Activated gamma-delta T cell treated with anti-CD3 and anti-CD28 coated beads, Interleukin-2, amount 50 U/mL, for 16 hours (primary cell): ENCODE data around the gene LRRC14B.
"Not testable (repeated sequence)": the region's sequence is repeated elsewhere in the genome, so short reads cannot be mapped to it uniquely, and the experiment has no call there.

Experiments
- DNase-seq: peaks from one replicate; pipeline ENCODE4 v3.0.0-alpha.2; 2020; ENCODE audit warnings: low read depth

Gene LRRC14B

DNA sequence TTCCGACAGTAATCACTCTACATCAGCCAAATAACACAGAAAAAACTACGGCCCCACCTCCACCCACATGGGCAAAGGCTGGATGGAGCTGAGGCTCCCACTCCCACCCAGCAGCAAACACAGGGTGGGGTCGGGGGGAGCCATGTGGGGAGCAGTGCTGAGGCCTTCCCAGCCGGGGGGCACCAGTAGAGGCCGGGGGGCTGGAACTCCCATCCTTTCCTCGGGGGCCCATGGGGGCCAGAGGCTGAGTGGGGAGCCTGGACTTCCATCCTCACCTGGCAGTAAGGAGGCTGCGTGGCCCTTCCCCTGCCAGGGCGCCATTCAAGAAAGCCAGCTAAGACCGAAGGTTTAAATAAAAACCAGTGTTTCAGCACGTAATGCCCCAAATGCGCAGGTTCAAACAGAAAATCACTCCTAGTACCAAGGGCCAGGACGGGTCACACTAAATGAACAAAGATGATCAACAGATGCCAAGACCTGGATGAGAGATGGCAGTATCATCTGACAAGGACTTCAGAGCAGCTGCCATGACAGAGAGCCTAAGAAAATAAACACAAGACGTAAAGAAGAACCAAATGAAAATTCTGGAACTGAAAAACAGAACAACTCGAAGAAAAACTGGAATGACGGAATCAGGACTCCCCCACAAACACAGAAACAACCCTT lies 17.3 kb downstream of the LRRC14B start:
- no peak for DNase-seq

DNA sequence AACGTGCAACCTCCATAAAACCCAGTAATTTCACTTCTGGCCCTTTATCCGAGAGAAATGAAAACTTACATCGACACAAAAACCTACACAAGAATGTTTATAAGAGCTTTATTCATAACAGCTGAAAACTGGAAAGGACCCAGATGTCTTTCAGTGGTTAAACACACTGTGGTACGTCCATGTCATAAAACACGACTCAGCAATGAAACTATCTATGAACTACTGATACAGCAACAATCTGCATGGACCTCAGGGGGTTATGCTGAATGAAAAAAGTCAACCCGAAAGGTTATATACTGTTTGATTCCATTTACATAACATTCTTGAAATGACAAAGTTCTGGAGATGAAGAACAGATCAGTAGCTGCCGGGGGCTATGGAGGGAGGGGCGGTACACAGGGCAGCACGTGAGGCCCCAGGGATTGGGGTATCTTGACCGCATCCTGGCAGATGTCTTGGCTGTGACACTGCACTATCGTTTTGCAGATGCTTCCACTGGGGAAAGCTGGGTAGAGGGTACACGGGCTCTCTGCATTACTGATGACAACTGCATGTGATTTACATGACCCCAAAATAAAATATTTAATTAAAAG lies 22.6 kb downstream of the LRRC14B start:
- no peak for DNase-seq

DNA sequence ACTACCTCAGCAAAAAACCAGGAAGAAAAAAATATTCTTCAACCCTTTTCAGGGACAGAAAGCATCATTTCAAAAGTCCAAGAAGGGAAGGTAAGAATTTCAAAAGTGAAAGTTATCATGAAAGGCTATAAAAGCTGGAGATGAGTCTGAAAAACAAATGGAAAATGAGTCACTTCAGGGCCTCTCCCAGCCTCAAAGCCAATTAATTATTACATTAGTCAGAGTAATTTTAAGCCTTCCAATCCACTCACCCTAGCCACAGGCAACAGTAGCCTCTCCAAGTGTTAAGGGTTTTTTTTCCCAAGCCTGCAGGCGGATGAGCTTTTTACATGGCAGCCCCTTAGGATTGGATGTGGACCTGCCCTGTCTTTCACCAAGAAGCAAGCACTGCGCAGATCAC lies 24.0 kb downstream of the LRRC14B start:
- not testable (repeated sequence) for DNase-seq

DNA sequence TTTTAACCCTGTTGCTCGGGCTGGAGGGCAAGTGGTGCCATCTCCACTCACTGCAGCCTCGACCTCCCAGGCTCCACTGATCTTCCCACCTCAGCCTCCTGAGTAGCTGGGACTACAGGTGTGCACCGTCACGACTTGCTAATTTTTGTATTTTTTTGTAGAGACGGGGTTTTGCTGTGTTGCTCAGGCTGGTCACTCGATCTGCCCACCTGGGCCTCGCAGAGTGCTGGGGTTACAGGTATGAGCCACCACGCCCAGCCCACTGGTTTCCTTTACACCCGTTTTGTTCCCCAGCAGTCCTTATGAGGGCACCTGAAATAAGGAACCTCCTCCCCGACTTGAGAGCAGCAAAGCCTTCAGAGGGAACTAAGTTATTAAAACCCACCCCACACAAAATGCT lies 24.8 kb downstream of the LRRC14B start:
- not testable (repeated sequence) for DNase-seq

DNA sequence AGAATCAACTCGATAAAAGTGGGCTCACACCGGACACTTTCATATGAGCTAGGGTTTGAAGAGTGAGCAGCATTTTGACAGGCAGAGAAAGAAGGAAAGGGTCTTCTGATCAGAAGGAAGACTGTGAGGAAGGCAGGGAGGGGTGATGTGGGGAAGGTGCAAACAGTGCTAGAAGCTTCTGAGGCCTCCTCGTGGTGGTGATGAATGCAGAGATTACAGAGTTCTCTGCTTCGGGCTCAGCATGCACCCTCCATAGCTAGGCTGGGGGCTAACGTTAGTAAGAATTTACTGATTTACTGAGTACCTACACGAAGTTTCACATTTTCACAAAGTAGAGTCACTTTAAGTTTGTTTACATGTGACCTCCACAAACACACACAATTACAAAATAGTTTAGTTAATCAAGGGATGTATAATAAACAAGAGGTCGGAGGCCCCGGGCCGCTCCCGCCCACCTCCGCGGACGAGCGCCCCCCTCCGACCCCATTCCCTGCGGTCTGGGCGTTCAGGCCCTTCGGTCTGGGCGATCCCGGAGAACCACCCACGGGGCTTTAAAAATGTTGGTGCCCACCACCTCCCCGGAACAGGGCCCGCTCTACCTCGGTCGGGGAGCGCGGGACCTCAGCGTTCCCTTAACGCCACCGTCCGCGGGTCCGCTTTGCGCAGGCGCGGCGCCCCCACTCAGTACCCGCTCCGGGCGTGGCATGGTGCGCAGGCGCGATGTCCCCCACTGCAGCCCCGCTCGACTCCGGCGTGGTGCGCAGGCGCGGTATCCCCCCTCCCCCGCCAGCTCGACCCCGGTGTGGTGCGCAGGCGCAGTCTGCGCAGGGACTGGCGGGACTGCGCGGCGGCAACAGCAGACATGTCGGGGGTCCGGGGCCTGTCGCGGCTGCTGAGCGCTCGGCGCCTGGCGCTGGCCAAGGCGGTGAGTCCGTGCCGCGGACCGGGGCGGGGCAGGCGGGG lies 26.5 kb downstream of the LRRC14B start, which contains the start of the genes CCDC127 and SDHA:
TSS of gene CCDC127 (minus strand) at position 660 of the 963 bp plus-strand sequence. CDS start 1,304 bp downstream, outside the sequence.
TSS of gene SDHA (plus strand) at position 827 of the 963 bp plus-strand sequence. CDS start at position 863, 36 bp downstream.
- peak; percentile 97 for DNase-seq

DNA sequence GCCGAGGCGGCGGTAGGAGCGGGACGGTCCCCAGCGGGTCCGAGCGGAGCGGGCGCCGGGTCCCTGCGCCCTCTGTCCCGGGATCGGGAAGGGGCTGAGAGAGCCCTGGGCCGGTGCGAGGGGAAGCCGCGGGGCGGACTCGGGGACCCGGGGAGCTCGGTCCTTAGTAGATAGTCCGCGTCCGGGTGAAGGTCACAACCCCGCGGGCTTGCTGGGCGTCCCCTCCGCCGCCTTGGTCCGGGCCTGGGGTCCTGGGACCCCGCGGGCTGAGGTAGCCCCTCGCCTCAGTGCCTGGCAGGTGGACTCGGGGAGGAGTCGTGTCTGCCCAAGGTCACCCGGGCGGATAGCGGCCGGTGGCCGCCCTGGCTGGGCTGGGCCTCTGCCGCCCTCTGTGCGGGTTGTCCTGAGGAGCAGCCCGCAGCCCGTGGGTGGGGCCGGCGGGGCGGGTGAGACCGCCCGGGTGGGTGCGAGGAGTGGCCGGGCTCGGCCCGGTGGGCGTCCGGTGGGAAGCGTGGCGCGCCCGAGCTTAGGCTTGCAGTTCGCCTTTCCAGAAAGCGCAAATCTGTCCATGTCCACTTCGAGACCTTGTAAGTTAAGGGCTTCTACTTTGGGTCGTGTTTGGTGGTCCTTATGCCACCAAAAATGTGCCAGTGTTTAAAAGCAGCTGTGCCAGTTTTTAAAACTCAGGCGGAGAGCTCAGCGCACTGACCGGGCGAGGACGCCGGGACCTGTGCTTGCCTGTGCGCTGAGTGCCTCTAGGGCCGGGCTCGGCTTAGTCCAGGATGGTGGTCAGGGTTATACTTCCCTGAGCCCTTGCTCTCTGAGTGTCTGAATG lies 27.4 kb downstream of the LRRC14B start:
- no peak for DNase-seq

DNA sequence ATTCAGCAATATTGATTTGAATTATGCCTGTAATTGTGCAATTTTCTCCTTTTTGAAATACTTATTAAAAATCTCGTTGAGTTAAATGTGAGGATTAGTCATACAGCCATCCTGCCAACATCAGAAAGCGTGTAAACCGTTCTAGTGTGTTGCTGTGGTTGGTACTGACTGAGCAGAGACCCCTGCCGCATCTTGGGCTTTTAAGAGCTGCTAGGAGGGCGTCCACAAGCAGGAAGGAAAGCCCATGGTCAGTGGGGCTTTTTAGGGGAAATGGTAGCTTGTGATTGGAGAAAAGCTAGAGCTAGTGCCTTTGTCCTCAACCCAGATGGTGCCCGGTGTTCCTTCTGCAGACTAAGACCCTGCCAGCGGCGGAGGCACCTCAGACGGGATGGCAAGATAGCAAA lies 28.2 kb downstream of the LRRC14B start:
- DNase-seq, result no peak

DNA sequence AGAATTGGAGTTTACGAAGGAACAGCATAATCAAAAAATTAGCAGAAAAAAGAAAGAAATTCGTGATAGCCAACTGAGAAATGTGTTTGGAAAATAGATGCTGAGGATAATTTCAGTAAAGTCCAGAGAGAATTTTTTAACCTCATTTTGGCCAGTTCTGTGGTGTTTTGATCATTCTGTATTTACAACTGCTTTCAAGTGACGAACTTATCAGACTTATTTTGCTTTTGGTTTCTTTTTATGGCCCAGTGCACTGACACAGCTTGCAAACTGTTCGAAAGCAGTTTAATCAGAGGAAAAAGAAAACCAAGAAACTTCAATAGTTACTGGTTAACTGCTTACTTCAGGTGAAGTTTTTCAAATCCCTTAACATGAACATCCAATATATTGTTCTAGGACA lies 28.7 kb downstream of the LRRC14B start:
- DNase-seq, result no peak

DNA sequence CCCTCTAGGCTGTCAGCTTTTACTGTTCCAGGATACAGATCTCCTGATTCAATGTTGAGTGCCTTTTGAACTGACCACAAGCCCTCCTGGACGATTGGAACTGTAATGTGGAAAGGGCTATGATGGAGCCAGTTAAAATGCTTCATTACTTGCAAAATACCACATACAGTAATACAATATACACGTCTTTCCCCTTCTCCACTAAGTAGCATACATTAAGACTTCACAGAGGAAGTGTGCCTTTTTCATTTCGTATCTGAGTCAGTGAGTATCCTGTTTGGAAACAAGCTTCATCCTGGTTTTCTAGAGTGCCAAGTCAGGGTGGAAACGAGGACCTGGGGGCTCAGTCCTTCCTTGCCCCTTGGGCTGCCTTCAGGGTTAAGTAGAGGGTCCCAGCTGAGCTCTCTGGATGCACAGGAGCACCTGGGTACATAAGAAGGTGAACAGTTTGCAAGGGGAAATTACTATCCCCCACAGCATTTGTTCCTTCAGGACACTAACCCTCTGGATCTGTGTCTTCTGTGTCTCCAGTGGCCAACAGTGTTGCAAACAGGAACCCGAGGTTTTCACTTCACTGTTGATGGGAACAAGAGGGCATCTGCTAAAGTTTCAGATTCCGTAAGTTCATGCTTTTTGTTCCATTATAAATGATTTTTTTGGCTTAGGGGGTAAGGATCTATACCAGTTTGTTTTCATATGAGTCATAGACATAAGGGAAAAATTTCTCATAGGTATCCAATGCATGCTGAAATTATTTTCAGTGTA lies 31.8 kb downstream of the LRRC14B start:
- not testable (repeated sequence) for DNase-seq

DNA sequence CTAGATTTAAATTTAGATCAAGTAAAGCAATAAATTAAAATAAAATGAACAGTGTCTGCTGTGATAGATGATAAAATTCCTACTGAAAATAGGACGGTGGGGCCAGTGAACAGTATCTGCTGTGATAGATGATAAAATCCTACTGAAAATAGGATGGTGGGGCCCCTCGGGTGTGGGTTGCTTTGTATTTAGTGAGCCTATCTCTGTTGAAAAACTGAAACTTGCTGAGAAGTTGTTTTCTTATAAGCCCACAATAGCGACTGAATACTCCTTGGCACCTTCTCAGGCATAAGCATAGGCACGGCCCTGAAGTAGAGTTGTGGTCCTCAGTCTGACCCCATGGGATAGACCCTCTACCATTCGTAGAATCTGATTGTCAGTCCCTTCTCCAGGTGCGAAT lies 32.5 kb downstream of the LRRC14B start:
- DNase-seq, result no peak

DNA sequence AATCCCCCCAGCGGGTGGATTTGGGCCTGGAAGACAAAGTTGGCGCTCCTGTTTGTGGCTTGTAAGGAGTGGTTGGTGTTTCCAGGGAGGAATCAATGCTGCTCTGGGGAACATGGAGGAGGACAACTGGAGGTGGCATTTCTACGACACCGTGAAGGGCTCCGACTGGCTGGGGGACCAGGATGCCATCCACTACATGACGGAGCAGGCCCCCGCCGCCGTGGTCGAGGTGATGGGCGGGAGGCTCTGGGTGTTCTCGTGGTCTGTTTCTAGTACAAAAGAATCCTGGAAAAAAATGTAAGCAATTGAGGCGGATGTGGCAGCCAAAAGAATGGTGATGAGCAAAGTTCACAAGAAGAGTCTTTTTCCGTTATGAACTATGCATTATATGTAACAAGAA lies 34.0 kb downstream of the LRRC14B start:
- no peak for DNase-seq

DNA sequence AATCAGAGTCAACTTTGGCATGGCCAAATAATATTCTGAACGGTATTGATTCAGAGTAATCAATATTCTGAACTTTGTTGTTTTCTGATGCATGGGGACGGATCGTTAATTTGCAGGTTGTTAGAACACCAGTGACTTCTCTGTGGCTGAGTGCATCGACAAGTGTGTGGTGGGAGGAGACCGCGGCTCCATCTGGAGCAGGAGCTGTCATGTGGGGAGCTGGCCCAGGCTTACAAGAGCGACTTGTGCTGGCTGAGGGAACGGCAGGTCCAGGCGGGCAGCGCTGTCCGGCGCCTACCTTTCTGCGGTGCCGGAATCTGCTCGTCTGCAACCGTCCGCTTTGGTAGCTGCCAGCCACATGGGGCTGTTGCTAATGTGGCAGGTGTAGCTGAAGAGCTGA lies 36.1 kb downstream of the LRRC14B start:
- not testable (repeated sequence) for DNase-seq

DNA sequence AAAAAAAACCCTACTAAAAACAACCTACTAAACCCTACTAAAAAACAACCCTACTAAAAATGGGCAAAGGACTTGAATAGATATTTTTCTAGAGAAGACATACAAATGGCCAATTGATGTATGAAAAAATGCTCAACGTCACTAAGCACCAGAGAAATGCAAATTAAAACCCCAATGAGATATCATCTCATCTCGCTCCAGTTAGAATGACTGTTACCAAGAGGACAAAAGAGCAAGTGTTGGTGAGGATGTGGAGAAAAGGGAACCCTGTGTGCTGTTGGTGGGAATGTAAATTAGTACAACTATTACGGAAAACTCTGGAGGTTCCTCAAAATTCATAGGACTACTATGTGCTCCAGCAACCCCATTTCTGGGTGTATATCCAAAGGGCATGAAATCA lies 37.6 kb downstream of the LRRC14B start:
- no peak for DNase-seq

DNA sequence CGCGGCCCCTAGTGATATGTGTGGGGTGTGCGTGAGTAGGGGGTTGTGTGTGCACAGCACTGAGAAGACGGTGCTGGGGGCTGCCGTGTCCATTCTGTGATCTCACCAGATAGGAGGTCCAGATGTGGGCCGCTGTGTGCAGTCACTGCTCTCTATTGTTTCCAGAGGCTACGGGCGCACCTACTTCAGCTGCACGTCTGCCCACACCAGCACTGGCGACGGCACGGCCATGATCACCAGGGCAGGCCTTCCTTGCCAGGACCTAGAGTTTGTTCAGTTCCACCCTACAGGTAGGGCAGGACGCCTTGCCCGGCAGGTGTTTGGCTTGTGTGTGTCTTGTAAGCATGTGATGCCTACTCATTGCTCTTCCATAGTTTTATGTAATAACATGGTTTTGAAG lies 39.4 kb downstream of the LRRC14B start:
- DNase-seq, result no peak

DNA sequence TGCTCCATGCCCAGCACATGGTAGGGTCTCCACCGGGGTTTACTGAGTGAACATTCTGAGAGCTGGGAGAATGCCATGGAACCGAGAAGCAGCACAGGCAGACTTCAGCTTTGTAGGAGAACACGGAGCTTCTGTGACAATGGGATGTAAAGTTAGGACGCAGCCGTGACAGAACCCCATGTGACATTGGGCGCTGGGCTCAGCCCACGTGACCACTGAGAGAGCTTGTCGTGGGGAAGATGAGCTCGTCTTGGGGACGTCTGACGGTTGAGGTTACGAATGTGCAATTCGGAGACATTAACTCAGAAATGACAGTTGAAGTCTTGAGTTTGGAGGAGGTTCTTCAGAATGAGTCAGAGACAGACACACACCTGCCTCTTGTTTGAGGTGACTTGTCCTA lies 40.4 kb downstream of the LRRC14B start:
- no peak for DNase-seq

DNA sequence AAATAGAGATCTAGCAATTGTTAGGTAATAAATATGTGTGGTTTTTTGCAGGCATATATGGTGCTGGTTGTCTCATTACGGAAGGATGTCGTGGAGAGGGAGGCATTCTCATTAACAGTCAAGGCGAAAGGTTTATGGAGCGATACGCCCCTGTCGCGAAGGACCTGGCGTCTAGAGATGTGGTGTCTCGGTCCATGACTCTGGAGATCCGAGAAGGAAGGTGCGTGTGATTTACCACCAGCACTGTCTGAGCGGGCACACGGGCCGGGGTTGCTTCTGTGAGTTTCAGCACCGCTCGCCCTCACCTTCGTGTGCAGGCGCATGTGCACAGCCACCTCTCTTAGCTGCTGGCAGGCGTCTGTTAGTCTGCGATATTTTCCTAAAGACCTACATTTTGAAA lies 42.1 kb downstream of the LRRC14B start:
- not testable (repeated sequence) for DNase-seq

DNA sequence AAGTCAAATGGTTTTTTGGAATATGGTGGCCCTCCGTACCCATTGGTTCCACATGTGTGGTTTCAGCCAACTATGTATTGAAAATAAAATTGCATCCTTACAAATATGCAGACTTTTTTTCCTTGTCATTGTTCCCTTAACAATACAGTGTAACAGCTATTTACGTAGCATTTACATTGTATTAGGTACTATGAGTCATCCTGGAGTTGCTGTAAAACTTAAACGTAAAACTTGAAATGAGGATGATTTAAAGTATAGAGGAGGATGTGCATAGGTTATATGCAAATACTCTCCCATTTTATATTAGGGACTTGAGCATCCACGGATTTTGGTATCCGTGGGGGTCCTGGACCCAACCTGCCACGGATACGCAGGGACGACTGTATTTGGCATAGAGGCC lies 43.2 kb downstream of the LRRC14B start:
- DNase-seq, result no peak

DNA sequence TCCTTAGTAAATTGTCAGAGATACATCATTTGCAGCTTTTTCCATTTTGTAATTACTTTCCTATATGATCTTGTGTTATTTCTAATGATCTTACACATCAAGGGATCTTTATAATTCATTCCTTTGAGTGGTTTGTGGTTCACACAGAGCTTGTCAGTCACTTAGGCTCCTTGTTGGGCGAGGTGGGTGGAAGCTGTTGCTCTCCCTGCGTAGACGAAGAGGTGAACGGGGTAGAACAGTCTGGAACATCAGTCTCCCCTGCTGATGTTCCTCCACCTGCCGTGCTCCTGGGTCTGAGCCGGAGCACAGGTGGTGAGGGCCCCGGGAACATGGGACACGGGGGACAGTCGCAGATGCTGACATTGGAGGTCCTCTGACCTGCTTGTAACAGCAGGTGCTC lies 44.2 kb downstream of the LRRC14B start:
- DNase-seq, result not testable (repeated sequence)

DNA sequence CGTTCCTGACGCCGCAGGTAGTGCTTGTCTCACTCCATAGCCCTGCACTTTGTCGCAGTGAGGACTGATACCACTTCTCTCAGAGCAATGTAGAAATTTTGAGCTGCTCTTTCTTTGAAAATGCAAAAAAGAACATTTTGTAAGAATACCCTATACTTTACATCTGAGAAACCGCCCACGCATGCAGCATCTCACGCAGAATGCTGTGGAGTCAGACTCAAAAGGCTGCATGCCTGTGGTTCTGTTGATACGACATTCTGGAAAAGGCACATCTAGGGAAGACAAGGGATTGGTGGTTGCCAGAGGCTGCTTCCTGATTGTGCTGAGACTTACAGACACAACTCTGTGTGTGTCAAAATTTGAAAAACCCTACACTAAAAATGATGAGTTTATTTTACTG lies 46.6 kb downstream of the LRRC14B start:
- DNase-seq, result not testable (repeated sequence)

DNA sequence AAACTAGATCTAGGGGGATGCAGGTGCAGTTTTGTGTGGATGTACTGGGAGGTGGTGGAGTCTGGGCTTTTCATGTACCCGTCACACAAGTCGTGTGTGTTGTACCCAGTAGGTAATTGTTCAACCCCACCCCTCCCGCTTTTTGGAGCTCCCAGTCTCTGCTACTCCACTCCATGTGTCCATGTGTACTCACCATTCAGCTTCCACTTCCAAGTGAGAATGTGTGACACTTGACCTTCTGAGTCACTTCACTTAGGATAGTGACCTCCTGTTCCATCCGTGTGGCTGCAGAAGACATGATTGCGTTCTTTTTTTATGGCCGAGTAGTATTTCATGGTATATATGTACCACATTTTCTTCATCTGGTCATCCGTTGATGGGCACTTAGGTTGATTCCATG lies 49.3 kb downstream of the LRRC14B start:
- not testable (repeated sequence) for DNase-seq
